A673 (cell line): ENCODE results near the gene EPO. TPM values are rescaled to one million over a fixed set of nuclear protein-coding genes. Genes with fewer than 3 reads are reported as not detected.

Experiments
- BruUV-seq: library from RNA; stranded (reverse); fragments of 400-500 nt; replicated peaks from 2 replicates; lab custom pipeline; 2021; lab: Mats Ljungman, UMichigan
- CTCF ChIA-PET: fragments of 300-600 bp; sonication (Branson Sonifier 250); formaldehyde crosslinking; loops from one replicate; lab custom pipeline; 2022; ENCODE audit warnings: antibody characterized with exemption; lab: Charles Lee
- POLR2A ChIA-PET: fragments of 300-600 bp; sonication (Branson Sonifier 250); formaldehyde crosslinking; loops from one replicate; lab custom pipeline; 2022; ENCODE audit warnings: antibody characterized with exemption; ENCODE audit not compliant: low non-redundant PET; lab: Charles Lee
- DNase-seq: peaks from one replicate; pipeline ENCODE4 v3.0.0-alpha.2; 2015; ENCODE audit warnings: low spot score
- H3K27ac ChIP-seq: fragments of 200-600 bp; sonication (generic); 2 replicates; pipeline ENCODE4 v1.5.1; 2016; ENCODE audit warnings: mixed run types, low read depth, mild to moderate bottlenecking, mixed read lengths, antibody characterized with exemption, low read length; ENCODE audit not compliant: poor library complexity, severe bottlenecking
- H3K27me3 ChIP-seq: fragments of 200-600 bp; sonication (generic); replicated peaks from 2 replicates; pipeline ENCODE4 v1.6.1; 2017; ENCODE audit warnings: mixed run types, low read depth, mild to moderate bottlenecking, mixed read lengths, antibody characterized with exemption, low read length; ENCODE audit not compliant: insufficient read depth, poor library complexity
- H3K36me3 ChIP-seq: fragments of 200-600 bp; sonication (generic); 2 replicates; pipeline ENCODE4 v1.6.1; 2016; ENCODE audit warnings: mixed run types, mild to moderate bottlenecking, mixed read lengths, antibody characterized with exemption, low read length; ENCODE audit not compliant: insufficient read depth, poor library complexity, severe bottlenecking
- H3K4me1 ChIP-seq: fragments of 200-600 bp; sonication (generic); 2 replicates; pipeline ENCODE4 v1.6.1; 2017; ENCODE audit warnings: mixed run types, mild to moderate bottlenecking, mixed read lengths, antibody characterized with exemption, low read length; ENCODE audit not compliant: insufficient read depth, poor library complexity, severe bottlenecking
- H3K4me3 ChIP-seq: fragments of 200-600 bp; sonication (generic); 2 replicates; pipeline ENCODE4 v1.5.1; 2016; ENCODE audit warnings: low read depth, mixed run types, mild to moderate bottlenecking, mixed read lengths, low read length; ENCODE audit not compliant: poor library complexity, severe bottlenecking
- H3K9me3 ChIP-seq: fragments of 200-600 bp; sonication (generic); 2 replicates; pipeline ENCODE4 v1.6.1; 2016; ENCODE audit warnings: mixed run types, low read depth, mild to moderate bottlenecking, mixed read lengths, antibody characterized with exemption, low read length; ENCODE audit not compliant: poor library complexity, severe bottlenecking
- CTCF ChIP-seq: fragments of 300-800, 200-600 bp; sonication (generic); conservative IDR thresholded peaks from 2 replicates; pipeline ENCODE4 v1.5.1; 2017; ENCODE audit warnings: low read depth, mild to moderate bottlenecking, antibody characterized with exemption, low read length, moderate library complexity, mixed read lengths
- EZH2 ChIP-seq: fragments of 200-600 bp; sonication (generic); IDR thresholded peaks from 2 replicates; pipeline ENCODE4 v1.6.1; 2017; ENCODE audit warnings: borderline replicate concordance, low read depth, mild to moderate bottlenecking, mixed read lengths, antibody characterized with exemption, low read length; ENCODE audit not compliant: poor library complexity, severe bottlenecking
- intact Hi-C: fragments of 100-400 bp; cut with micrococcal nuclease; formaldehyde crosslinking; loops from one replicate; pipeline ENCODE4 v1.10.0; 2022; ENCODE audit not compliant: unreplicated experiment
- total RNA-seq: library from RNA; stranded (reverse); gene quantifications from 2 replicates; pipeline ENCODE4 v1.2.3, GENCODE V29; 2021

Gene EPO
- total RNA-seq, 1 experiment from 2014 or later: 0.21 TPM

GRCh38 chr7:100739934-100740333 lies 19.7 kb downstream of the EPO start:
- Histone ChIP-seq H3K27ac (no peak overlapping the region), H3K27me3 (no peaks in the 10 kb centered on the region), H3K36me3 (no peaks in the 10 kb centered on the region), H3K9me3 (no peaks in the 10 kb centered on the region), H3K4me1 (no peaks in the 10 kb centered on the region), H3K4me3 (no peak overlapping the region)
- TF ChIP-seq CTCF (no peak), EZH2 (no peak)
- CTCF ChIA-PET: no interaction called here
- no peak for DNase-seq
- intact Hi-C loops: no loop called here
- POLR2A ChIA-PET: no interaction called here
- BruUV-seq: no TSS peak

GRCh38 chr7:100744605-100745004 lies 24.3 kb downstream of the EPO start:
- ChIA-PET CTCF (no interaction called here), POLR2A (no interaction called here)
- Histone ChIP-seq H3K27ac (no peak overlapping the region), H3K4me3 (peak overlapping the region; percentile 43), H3K9me3 (no peaks in the 10 kb centered on the region), H3K27me3 (no peaks in the 10 kb centered on the region), H3K4me1 (no peaks in the 10 kb centered on the region), H3K36me3 (no peaks in the 10 kb centered on the region)
- intact Hi-C loops: no loop called here
- DNase-seq: no peak
- no TSS peak for BruUV-seq
- TF ChIP-seq CTCF (no peak), EZH2 (no peak)

GRCh38 chr7:100745184-100745583 lies 24.9 kb downstream of the EPO start:
- CTCF ChIA-PET: interaction anchor here (0.9 kb wide), 1 partner anchor 181 kb away, joined by 3 read pairs; no protein-coding TSS in a partner anchor
- no peaks in the 10 kb centered on the region for H3K4me1 ChIP-seq
- H3K36me3 ChIP-seq: no peaks in the 10 kb centered on the region
- POLR2A ChIA-PET: interaction anchor here (0.6 to 0.8 kb wide), 2 partner anchors 28 to 82 kb away, joined by 3 to 5 read pairs; no protein-coding TSS in a partner anchor
- no peak for TF ChIP-seq CTCF
- TF ChIP-seq EZH2: no peak
- H3K27me3 ChIP-seq: no peaks in the 10 kb centered on the region
- H3K27ac ChIP-seq: no peak overlapping the region
- DNase-seq: peak; percentile 83
- BruUV-seq: no TSS peak
- no peaks in the 10 kb centered on the region for H3K9me3 ChIP-seq
- peak overlapping the region; percentile 43 for H3K4me3 ChIP-seq
- intact Hi-C loops: no loop called here
